Vagina (tissue), 2 donors: ENCODE data around the gene TMEM8B. TPM values are rescaled to one million over a fixed set of nuclear protein-coding genes. Genes with fewer than 3 reads are reported as not detected.

Source experiments
- DNase-seq, 2 donors: peaks; one replicate each; pipeline ENCODE4 v3.0.0-alpha.2; 2017; ENCODE audit errors: extremely low spot score in 2 of 2
- H3K27ac ChIP-seq: fragments of 200-600 bp; sonication (generic); one replicate; pipeline ENCODE4 v1.5.1; 2019
- H3K27me3 ChIP-seq: fragments of 200-600 bp; sonication (generic); one replicate; pipeline ENCODE4 v1.5.1; 2019
- H3K36me3 ChIP-seq, 2 donors: fragments of 200-600 bp; sonication (generic); one replicate each; pipeline ENCODE4 v1.5.1; 2017 to 2019
- H3K4me1 ChIP-seq: fragments of 200-600 bp; sonication (generic); one replicate; pipeline ENCODE4 v1.5.1; 2019
- H3K4me3 ChIP-seq, 2 donors: fragments of 200-600 bp; sonication (generic); 1 replicate in 1 of 2; 2 replicates in 1 of 2; pipeline ENCODE4 v1.5.1; 2016 to 2019
- H3K9me3 ChIP-seq: fragments of 200-600 bp; sonication (generic); one replicate; pipeline ENCODE4 v1.5.1; 2019
- CTCF ChIP-seq, 3 experiments: fragments of 450-650 bp in 2 of 3; fragments of 200-600 bp in 1 of 3; sonication (generic) in 1 of 3; IDR thresholded peaks; one replicate each; pipeline ENCODE4 v1.5.1; 2017 to 2019; ENCODE audit warnings: antibody characterized with exemption in 3 of 3, mild to moderate bottlenecking in 2 of 3, moderate library complexity in 2 of 3
- POLR2A ChIP-seq, 2 donors: fragments of 450-650 bp; IDR thresholded peaks; one replicate each; pipeline ENCODE4 v1.6.1; 2017; ENCODE audit warnings: antibody characterized with exemption in 2 of 2, mild to moderate bottlenecking in 2 of 2, moderate library complexity in 2 of 2
- POLR2AphosphoS5 ChIP-seq, 2 donors: sonication (generic); formaldehyde crosslinking; IDR thresholded peaks; one replicate each; pipeline ENCODE4 v1.9.0; 2017; ENCODE audit warnings: antibody characterized with exemption in 2 of 2, mild to moderate bottlenecking in 2 of 2, low read depth in 1 of 2; ENCODE audit not compliant: insufficient read depth in 1 of 2
- intact Hi-C: fragments of 100-400 bp; cut with DNase I; formaldehyde crosslinking; loops from one replicate; pipeline ENCODE4 v1.15.1; 2023
- total RNA-seq: library from RNA; depleted of rRNA; stranded (reverse); fragments of >200 nt; gene quantifications from one replicate; pipeline ENCODE4 v1.2.3, GENCODE V29; 2016

Gene TMEM8B, protein sequence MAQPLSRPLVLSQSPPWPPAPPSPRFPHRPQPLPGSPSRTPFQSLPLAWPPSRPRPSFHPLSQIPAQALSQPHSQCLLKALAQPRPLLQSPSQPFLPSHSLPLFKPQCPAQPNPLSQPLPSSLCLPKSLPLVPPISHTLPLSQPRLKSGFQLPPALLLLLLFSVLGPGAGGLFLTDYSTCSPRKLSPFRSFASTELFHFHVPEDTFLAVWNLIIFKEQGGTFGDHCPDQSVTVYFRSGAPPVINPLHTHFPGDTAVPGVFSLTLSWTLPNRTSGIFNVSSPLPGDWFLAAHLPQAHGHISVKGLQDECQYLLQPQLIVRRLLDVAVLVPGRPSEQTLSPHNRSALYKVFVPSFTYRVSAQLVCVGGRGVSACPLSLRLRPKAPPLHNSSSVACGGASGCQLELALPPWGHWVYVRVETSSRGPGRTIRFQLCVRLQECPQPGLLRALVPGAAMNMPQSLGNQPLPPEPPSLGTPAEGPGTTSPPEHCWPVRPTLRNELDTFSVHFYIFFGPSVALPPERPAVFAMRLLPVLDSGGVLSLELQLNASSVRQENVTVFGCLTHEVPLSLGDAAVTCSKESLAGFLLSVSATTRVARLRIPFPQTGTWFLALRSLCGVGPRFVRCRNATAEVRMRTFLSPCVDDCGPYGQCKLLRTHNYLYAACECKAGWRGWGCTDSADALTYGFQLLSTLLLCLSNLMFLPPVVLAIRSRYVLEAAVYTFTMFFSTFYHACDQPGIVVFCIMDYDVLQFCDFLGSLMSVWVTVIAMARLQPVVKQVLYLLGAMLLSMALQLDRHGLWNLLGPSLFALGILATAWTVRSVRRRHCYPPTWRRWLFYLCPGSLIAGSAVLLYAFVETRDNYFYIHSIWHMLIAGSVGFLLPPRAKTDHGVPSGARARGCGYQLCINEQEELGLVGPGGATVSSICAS
- total RNA-seq, result 11.3 TPM

- H3K27ac ChIP-seq, result peak within 1 kb of the TSS; percentile 95
- peak within 1 kb of the TSS; percentile 49 to 66 for H3K4me3 ChIP-seq
- intact Hi-C loops, result no loop called here
- peak in 1 of 2 donors; percentile 97 for DNase-seq
- no peaks in the 10 kb centered on the region for H3K36me3 ChIP-seq
- TF ChIP-seq CTCF (IDR thresholded peaks at IDR 0.05) (no peak), POLR2AphosphoS5 (IDR thresholded peaks at IDR 0.05; ENCODE audit: insufficient read depth in 1 of 2, low read depth in 1 of 2) (peak in 1 of 2 donors; percentile 60), POLR2A (IDR thresholded peaks at IDR 0.05) (peak in 1 of 2 donors; percentile 63)
- H3K9me3 ChIP-seq, result no peaks in the 10 kb centered on the region
- peaks cover 67% of the 10 kb centered on the region for H3K4me1 ChIP-seq
- H3K27me3 ChIP-seq, result no peaks in the 10 kb centered on the region
These were observed at the start of gene TMEM8B for GRCh38 chr9:35829084-35829763. TSS of gene TMEM8B (plus strand) at chr9:35829228. CDS start at chr9:35829448, 220 bp downstream.

DNA sequence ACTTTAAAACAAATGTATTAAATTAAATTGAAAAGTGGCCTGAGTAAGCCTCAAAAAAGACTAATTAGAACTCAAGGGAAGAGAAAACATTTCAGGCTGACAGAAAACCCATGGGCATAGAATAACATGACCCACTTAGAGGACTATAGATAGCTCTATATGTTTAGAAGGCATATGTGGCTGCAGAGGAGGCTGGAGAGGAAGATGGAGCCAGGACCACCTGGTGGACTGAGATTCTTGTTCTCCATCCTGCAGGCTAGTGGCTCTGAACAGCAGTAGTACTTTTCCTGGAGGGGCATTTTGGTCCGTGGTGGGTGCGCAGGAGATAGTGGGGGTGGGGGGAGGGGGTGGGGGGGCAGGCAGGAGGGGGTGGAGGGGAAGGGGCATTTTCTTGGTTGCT, 48.0 kb upstream of the TMEM8B start:
- no peaks in the 10 kb centered on the region for H3K9me3 ChIP-seq
- H3K27me3 ChIP-seq, result no peaks in the 10 kb centered on the region
- no peak for DNase-seq
- intact Hi-C loops, result no loop called here
- TF ChIP-seq CTCF (IDR thresholded peaks at IDR 0.05) (no peak), POLR2A (IDR thresholded peaks at IDR 0.05) (no peak)
- H3K36me3 ChIP-seq, result no peaks in the 10 kb centered on the region
- no peak overlapping the region for H3K4me3 ChIP-seq
- no peaks in the 10 kb centered on the region for H3K4me1 ChIP-seq
- no peak overlapping the region for H3K27ac ChIP-seq

DNA sequence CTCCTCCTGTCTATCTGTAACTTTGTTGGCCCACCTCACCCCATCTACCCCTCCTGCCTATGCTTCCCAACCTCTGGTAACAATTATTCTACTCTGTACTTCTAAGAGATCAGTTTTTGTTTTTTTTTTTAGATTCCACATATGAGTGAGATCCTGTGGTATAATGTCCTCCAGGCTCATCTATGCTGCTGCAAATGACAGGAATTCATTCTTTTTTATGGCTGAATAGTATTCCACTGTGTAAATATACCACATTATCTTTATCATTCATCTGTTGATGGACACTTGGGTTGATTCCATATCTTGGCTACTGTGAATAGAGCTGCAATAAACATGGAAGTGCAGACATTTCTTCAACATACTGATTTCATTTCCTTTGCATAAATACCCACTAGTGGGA, 45.6 kb upstream of the TMEM8B start:
- TF ChIP-seq POLR2AphosphoS5 (IDR thresholded peaks at IDR 0.05; ENCODE audit: insufficient read depth in 1 of 2, low read depth in 1 of 2) (no peak), CTCF (IDR thresholded peaks at IDR 0.05) (no peak), POLR2A (IDR thresholded peaks at IDR 0.05) (no peak)
- no peaks in the 10 kb centered on the region for H3K9me3 ChIP-seq
- DNase-seq, result no peak
- intact Hi-C loops, result no loop called here
- no peak overlapping the region for H3K27ac ChIP-seq
- H3K4me3 ChIP-seq, result no peak overlapping the region
- no peaks in the 10 kb centered on the region for H3K36me3 ChIP-seq
- H3K4me1 ChIP-seq, result no peaks in the 10 kb centered on the region
- H3K27me3 ChIP-seq, result no peaks in the 10 kb centered on the region

DNA sequence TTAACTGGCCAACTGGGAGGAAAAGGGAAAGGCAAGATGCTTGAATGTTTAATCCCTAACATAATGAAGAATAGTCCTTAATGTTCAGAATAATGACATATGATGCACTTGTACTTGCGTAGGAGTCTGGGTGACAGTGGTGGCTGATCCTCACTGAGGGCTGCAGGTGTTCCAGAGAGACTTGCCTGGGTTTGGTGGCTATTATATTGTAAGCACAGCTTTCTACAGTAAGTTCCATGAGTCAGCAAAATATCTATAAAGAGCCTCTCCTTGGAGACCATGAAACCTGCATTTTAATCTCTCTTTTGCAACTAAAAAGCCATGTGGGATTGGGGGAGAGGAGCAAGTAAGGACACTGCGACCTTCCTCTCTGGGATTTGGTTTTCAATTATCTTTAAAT, 39.5 kb upstream of the TMEM8B start:
- Histone ChIP-seq H3K27ac (no peak overlapping the region), H3K9me3 (no peaks in the 10 kb centered on the region), H3K4me1 (peaks cover 37% of the 10 kb centered on the region), H3K36me3 (no peaks in the 10 kb centered on the region), H3K4me3 (no peak overlapping the region), H3K27me3 (no peaks in the 10 kb centered on the region)
- no peak for TF ChIP-seq CTCF (IDR thresholded peaks at IDR 0.05)
- TF ChIP-seq POLR2A (IDR thresholded peaks at IDR 0.05), result no peak
- no peak for TF ChIP-seq POLR2AphosphoS5 (IDR thresholded peaks at IDR 0.05; ENCODE audit: insufficient read depth in 1 of 2, low read depth in 1 of 2)
- intact Hi-C loops, result no loop called here
- DNase-seq, result no peak
